Activated CD4-positive, alpha-beta T cell treated with anti-CD3 and anti-CD28 coated beads for 36 hours (primary cell): ENCODE results near the gene SAC3D1. TPM values are rescaled to one million over a fixed set of nuclear protein-coding genes. Genes with fewer than 3 reads are reported as not detected.

ENCODE experiments used
- ATAC-seq: fragments of 200-7000 bp; cut with Tn5 transposase; one replicate; pipeline ENCODE4 v1.10.0; 2021; ENCODE audit warnings: mild to moderate bottlenecking, moderate library complexity
- CTCF ChIA-PET: fragments of 350-600 bp; sonication (Branson Sonifier 250); formaldehyde crosslinking; loops from one replicate; lab custom pipeline; 2021; ENCODE audit warnings: antibody characterized with exemption; lab: Charles Lee
- POLR2A ChIA-PET: fragments of 350-600 bp; sonication (Branson Sonifier 250); formaldehyde crosslinking; loops from one replicate; lab custom pipeline; 2021; ENCODE audit warnings: antibody characterized with exemption, inconsistent platforms; lab: Charles Lee
- DNase-seq: peaks from one replicate; pipeline ENCODE4 v3.0.0-alpha.2; 2020
- H3K27ac Mint-ChIP-seq: one replicate; pipeline ENCODE4 v1.8.0; 2021; ENCODE audit warnings: mixed read lengths
- H3K27me3 Mint-ChIP-seq: one replicate; pipeline ENCODE4 v1.8.0; 2021; ENCODE audit warnings: mixed read lengths
- H3K36me3 Mint-ChIP-seq: one replicate; pipeline ENCODE4 v1.8.0; 2021; ENCODE audit warnings: low read depth, mixed read lengths
- H3K4me1 Mint-ChIP-seq: one replicate; pipeline ENCODE4 v1.8.0; 2021; ENCODE audit warnings: mixed read lengths
- H3K4me3 Mint-ChIP-seq: one replicate; pipeline ENCODE4 v1.8.0; 2021; ENCODE audit warnings: mild to moderate bottlenecking, moderate library complexity, mixed read lengths
- H3K9me3 Mint-ChIP-seq: one replicate; pipeline ENCODE4 v1.8.0; 2021; ENCODE audit warnings: low read depth, mixed read lengths
- intact Hi-C, 2 experiments: fragments of 100-400 bp; cut with DNase I in 1 of 2; cut with micrococcal nuclease in 1 of 2; formaldehyde crosslinking; loops; one replicate each; pipeline versions ENCODE4 v1.14.2 to v1.15.1; 2022 to 2024; cut with DNase I, micrococcal nuclease
- total RNA-seq, 2 experiments: library from RNA; stranded (reverse); gene quantifications; one replicate each; pipeline ENCODE4 v1.2.3, GENCODE V29; 2021

The SAC3D1 gene
- total RNA-seq, 2 experiments from 2014 or later, result 10.5 to 12.1 TPM

DNA sequence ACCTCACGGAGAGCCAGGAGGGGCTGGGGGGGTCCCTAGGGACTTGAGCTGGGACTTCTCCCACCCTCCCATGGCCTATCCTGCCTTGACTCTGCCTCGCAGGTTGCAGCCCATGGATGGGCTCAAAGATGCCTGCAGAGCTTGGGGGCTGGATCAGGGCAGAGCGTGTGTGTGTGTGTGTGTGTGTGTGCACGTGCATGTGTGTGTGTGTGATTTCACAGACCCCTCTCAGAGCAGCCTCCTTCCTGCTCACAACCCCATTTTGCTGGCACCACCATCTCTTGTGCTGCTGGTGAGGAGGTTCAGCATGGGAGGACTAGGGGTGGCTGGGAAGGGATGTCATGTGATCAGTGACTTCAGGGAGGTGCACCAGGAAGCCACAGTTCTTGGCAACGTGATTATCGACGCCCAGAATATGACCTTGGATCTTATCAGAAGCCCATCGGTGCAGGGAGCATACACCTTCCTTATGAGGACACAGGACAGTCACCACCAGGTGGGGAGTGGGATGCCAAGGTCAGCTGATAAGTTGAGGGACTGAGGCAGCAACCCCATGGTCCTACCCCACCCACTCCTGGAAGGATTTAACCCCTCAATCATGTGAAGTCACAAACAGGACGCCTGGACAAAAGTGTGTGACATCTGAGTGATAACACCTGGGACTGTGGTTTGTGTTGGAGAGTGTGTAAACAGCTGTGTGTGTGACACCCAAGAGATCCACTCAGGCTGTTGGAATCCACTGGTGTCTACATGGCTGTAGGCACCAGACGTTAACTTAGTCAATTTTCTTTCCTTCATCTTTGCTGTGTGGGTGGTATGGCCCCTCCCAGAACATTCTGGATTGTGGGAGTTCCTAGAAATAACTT is 19.2 kb downstream of the SAC3D1 start:
- no peak for ATAC-seq
- no peaks in the 10 kb centered on the region for H3K36me3 Mint-ChIP-seq
- no peaks in the 10 kb centered on the region for H3K27me3 Mint-ChIP-seq
- no peak overlapping the region for H3K4me3 Mint-ChIP-seq
- ChIA-PET POLR2A (no interaction called here), CTCF (no interaction called here)
- DNase-seq, result no peak
- no peak overlapping the region for H3K27ac Mint-ChIP-seq
- intact Hi-C loops, result no loop called here
- peaks cover 4% of the 10 kb centered on the region for H3K4me1 Mint-ChIP-seq
- no peaks in the 10 kb centered on the region for H3K9me3 Mint-ChIP-seq

DNA sequence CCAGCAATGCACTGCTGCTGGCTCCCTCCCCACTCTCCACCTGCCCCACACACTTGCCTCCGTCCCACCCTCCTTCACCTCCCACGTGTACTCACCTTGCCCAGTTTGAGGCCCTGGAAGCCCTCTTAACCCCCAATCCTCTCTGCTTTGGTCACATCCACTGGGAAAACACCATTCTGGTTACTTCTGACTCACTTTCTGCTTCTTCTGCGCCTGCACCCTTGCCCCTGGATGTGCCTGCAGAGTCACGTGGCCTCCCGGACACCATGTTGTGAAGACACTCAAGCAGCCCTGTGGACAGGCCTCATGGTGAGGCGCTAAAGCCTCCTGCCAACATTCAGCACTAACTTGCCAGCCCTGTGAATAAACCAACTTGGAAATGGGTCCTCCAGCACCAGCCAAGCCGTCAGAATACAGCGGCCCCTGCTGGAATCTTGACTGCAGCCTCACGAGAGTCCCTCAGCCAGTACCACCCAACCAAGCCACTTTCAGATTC is 20.0 kb downstream of the SAC3D1 start:
- Mint-ChIP-seq H3K27ac (no peak overlapping the region), H3K36me3 (no peaks in the 10 kb centered on the region), H3K27me3 (no peaks in the 10 kb centered on the region), H3K4me3 (no peak overlapping the region), H3K4me1 (peaks cover 4% of the 10 kb centered on the region), H3K9me3 (no peaks in the 10 kb centered on the region)
- peak; percentile 33 for DNase-seq
- ATAC-seq, result peak; percentile 36
- POLR2A ChIA-PET, result no interaction called here
- CTCF ChIA-PET, result no interaction called here
- intact Hi-C loops, result no loop called here

DNA sequence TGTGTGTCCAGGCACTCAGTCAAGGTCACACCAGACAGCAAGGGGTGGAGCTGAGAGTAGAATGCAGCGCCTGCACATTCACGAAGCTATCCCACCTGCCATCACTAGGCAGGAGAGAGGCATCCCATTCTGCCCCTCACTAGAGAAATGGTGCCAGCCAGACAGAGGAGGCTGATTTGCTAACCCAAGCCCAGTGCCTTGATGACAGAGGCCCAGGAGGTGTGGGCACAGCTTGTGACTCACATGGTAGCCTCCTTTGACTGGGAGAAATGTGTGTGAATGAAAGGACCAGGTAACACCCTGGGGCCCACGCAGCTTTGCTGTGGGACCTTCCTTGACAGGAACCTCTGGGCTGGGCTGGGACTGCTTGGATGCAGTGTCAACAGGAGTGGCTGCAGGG is 22.5 kb downstream of the SAC3D1 start:
- Mint-ChIP-seq H3K4me1 (peaks cover 4% of the 10 kb centered on the region), H3K27ac (no peak overlapping the region), H3K4me3 (no peak overlapping the region), H3K9me3 (no peaks in the 10 kb centered on the region), H3K27me3 (no peaks in the 10 kb centered on the region), H3K36me3 (no peaks in the 10 kb centered on the region)
- intact Hi-C loops, result no loop called here
- CTCF ChIA-PET, result interaction anchor here (0.7 kb wide), 1 partner anchor 53 kb away, joined by 3 read pairs; no protein-coding TSS in a partner anchor
- DNase-seq, result no peak
- POLR2A ChIA-PET, result interaction anchor here (0.6 to 1.4 kb wide), 2 partner anchors 13 to 17 kb away, joined by 3 to 7 read pairs; no protein-coding TSS in a partner anchor
- ATAC-seq, result peak; percentile 58

GRCh38 chr11:65064847-65065240 is 23.8 kb downstream of the SAC3D1 start:
- DNase-seq (no peak), ATAC-seq (no peak)
- H3K9me3 Mint-ChIP-seq, result no peaks in the 10 kb centered on the region
- H3K4me3 Mint-ChIP-seq, result no peak overlapping the region
- CTCF ChIA-PET, result interaction anchor here (0.6 to 0.9 kb wide), 2 partner anchors 75 to 265 kb away, joined by 3 read pairs; no protein-coding TSS in a partner anchor
- H3K27me3 Mint-ChIP-seq, result no peaks in the 10 kb centered on the region
- H3K27ac Mint-ChIP-seq, result no peak overlapping the region
- H3K36me3 Mint-ChIP-seq, result no peaks in the 10 kb centered on the region
- POLR2A ChIA-PET, result interaction anchor here (1.4 kb wide), 1 partner anchor 12 kb away, joined by 3 read pairs; no protein-coding TSS in a partner anchor
- peaks cover 4% of the 10 kb centered on the region for H3K4me1 Mint-ChIP-seq
- intact Hi-C loops, result no loop called here

DNA sequence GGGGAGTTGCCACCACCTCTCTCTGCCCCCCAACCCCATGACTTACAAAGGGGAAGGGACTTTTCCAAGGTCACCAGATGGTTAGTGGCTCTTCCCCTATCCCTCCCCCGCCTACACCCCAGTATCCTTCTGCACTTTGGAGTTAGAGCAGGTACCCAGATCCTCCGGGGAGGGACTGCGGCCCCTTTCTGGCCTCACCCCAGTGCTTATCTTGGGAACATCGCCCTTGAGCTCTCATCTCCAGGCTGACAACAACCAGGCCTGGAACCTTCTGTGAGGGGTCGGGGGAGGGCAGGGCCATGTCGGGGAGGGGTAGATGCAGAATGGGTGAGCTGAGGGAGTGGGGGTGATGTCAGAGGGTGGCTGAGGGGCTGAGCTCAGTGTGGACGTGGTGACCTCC is 24.8 kb downstream of the SAC3D1 start:
- no peaks in the 10 kb centered on the region for H3K36me3 Mint-ChIP-seq
- no peaks in the 10 kb centered on the region for H3K9me3 Mint-ChIP-seq
- H3K4me1 Mint-ChIP-seq, result peaks cover 2% of the 10 kb centered on the region
- H3K27me3 Mint-ChIP-seq, result no peaks in the 10 kb centered on the region
- ATAC-seq (no peak), DNase-seq (no peak)
- H3K27ac Mint-ChIP-seq, result no peak overlapping the region
- ChIA-PET CTCF (no interaction called here), POLR2A (no interaction called here)
- intact Hi-C loops, result no loop called here
- H3K4me3 Mint-ChIP-seq, result no peak overlapping the region

DNA sequence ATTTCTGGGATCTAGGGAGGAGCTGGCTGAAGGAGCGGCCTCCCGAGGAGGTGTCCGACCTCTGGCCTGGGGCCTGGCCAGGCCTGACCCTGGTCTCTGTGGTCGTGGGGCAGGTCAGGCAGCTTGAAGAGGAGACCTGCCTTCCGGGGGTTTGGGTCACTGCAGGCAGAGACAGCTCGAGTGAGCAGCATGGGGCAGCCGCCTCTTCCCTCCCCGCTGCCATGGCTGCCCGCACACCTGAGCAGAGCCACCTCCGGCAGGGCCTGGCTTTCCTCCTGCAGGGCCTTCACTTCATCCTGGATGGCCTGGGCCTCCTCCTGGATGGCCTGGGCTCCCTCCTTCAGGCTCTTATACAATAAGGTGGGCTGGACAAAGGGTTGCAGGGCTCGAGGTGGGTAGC is 25.3 kb downstream of the SAC3D1 start:
- no peaks in the 10 kb centered on the region for H3K36me3 Mint-ChIP-seq
- ChIA-PET CTCF (no interaction called here), POLR2A (no interaction called here)
- intact Hi-C loops, result no loop called here
- no peaks in the 10 kb centered on the region for H3K9me3 Mint-ChIP-seq
- H3K27ac Mint-ChIP-seq, result no peak overlapping the region
- H3K4me1 Mint-ChIP-seq, result no peaks in the 10 kb centered on the region
- no peak for ATAC-seq
- no peak overlapping the region for H3K4me3 Mint-ChIP-seq
- H3K27me3 Mint-ChIP-seq, result no peaks in the 10 kb centered on the region
- no peak for DNase-seq

DNA sequence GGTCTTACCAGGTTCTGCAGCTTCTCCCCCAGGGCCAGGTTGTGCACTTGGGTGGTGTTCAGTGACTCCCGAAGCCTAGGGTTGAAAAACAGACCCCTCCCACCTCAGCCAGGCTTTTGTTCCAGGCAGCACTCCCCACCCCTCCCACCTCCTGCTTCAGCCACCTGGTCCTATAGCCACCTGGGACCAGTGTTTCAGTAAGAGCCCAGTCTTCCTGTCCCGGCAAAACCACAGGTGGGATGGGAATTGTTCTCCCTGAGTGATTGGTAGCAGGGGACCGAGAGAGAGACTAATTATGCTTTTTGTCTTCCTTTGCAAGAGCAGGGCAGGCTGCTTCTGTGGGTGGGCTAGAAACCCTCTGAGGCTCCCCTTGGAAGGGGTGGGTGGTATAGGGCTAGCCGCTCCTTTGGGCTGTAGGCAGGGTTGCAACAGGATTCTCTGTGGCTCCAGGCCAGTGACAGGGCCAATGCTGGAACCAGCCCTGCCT is 25.8 kb downstream of the SAC3D1 start:
- no peak overlapping the region for H3K4me3 Mint-ChIP-seq
- intact Hi-C loops, result no loop called here
- H3K27me3 Mint-ChIP-seq, result no peaks in the 10 kb centered on the region
- ChIA-PET CTCF (no interaction called here), POLR2A (no interaction called here)
- no peak overlapping the region for H3K27ac Mint-ChIP-seq
- no peaks in the 10 kb centered on the region for H3K36me3 Mint-ChIP-seq
- DNase-seq, result no peak
- no peaks in the 10 kb centered on the region for H3K9me3 Mint-ChIP-seq
- no peak for ATAC-seq
- no peaks in the 10 kb centered on the region for H3K4me1 Mint-ChIP-seq

- H3K9me3 Mint-ChIP-seq, result no peaks in the 10 kb centered on the region
- no peak for DNase-seq
- CTCF ChIA-PET, result no interaction called here
- intact Hi-C loops, result no loop called here
- ATAC-seq, result no peak
- POLR2A ChIA-PET, result no interaction called here
- H3K27me3 Mint-ChIP-seq, result no peaks in the 10 kb centered on the region
- H3K36me3 Mint-ChIP-seq, result no peaks in the 10 kb centered on the region
- no peaks in the 10 kb centered on the region for H3K4me1 Mint-ChIP-seq
- H3K27ac Mint-ChIP-seq, result no peak overlapping the region
- H3K4me3 Mint-ChIP-seq, result no peak overlapping the region
These were observed 26.4 kb downstream of the SAC3D1 start for GRCh38 chr11:65067446-65067845.

DNA sequence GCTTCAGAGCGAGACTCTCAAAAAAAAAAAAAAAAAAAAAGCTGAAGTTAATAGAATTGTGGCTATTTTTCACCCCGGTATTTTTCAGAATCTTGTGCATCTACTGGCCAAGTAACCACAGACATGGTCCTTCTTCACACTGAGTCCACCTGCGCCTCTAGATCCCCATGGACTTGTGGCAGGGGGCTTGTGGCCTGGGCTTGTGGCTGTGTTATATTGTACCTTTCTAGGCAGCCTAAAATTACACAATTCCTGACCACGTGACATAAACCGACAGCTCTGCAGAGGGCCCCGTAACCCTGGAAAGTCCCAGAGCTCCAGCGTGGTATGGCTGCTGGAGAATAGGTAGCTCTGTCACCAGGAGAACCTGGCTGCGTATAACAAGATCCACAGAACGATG is 28.2 kb downstream of the SAC3D1 start:
- Mint-ChIP-seq H3K4me3 (no peak overlapping the region), H3K36me3 (no peaks in the 10 kb centered on the region), H3K9me3 (no peaks in the 10 kb centered on the region), H3K27me3 (no peaks in the 10 kb centered on the region), H3K27ac (no peak overlapping the region), H3K4me1 (no peaks in the 10 kb centered on the region)
- intact Hi-C loops, result no loop called here
- ChIA-PET POLR2A (interaction anchor here (1.4 kb wide), 1 partner anchor 9 kb away, joined by 3 read pairs; no protein-coding TSS in a partner anchor), CTCF (no interaction called here)
- DNase-seq (no peak), ATAC-seq (no peak)

GRCh38 chr11:65071907-65072630 is 31.1 kb downstream of the SAC3D1 start:
- peak; percentile 4 for ATAC-seq
- Mint-ChIP-seq H3K4me1 (no peaks in the 10 kb centered on the region), H3K27ac (no peak overlapping the region), H3K4me3 (no peak overlapping the region), H3K9me3 (no peaks in the 10 kb centered on the region), H3K27me3 (no peaks in the 10 kb centered on the region), H3K36me3 (peaks cover 8% of the 10 kb centered on the region)
- intact Hi-C loops, result no loop called here
- ChIA-PET CTCF (no interaction called here), POLR2A (no interaction called here)
- no peak for DNase-seq

GRCh38 chr11:65072631-65072966 is 31.6 kb downstream of the SAC3D1 start:
- Mint-ChIP-seq H3K27me3 (no peaks in the 10 kb centered on the region), H3K27ac (no peak overlapping the region), H3K4me3 (no peak overlapping the region), H3K36me3 (peaks cover 14% of the 10 kb centered on the region), H3K4me1 (no peaks in the 10 kb centered on the region), H3K9me3 (no peaks in the 10 kb centered on the region)
- no peak for ATAC-seq
- ChIA-PET POLR2A (no interaction called here), CTCF (no interaction called here)
- no peak for DNase-seq
- intact Hi-C loops, result no loop called here
